ENCODE results near the gene NRXN3. TPM values are rescaled to one million over a fixed set of nuclear protein-coding genes. Genes with fewer than 3 reads are reported as not detected.

The NRXN3 gene
- total RNA-seq, 1 donor from 2014 or later = 11.4 TPM

GRCh38 chr14:78823516-78823915 lies 653.3 kb downstream of the NRXN3 start:
- H3K27me3 Mint-ChIP-seq (ENCODE audit: low read depth) = peaks cover 22% of the 10 kb centered on the region
- no peaks in the 10 kb centered on the region for H3K4me1 Mint-ChIP-seq
- TF ChIP-seq, protein P1, sequence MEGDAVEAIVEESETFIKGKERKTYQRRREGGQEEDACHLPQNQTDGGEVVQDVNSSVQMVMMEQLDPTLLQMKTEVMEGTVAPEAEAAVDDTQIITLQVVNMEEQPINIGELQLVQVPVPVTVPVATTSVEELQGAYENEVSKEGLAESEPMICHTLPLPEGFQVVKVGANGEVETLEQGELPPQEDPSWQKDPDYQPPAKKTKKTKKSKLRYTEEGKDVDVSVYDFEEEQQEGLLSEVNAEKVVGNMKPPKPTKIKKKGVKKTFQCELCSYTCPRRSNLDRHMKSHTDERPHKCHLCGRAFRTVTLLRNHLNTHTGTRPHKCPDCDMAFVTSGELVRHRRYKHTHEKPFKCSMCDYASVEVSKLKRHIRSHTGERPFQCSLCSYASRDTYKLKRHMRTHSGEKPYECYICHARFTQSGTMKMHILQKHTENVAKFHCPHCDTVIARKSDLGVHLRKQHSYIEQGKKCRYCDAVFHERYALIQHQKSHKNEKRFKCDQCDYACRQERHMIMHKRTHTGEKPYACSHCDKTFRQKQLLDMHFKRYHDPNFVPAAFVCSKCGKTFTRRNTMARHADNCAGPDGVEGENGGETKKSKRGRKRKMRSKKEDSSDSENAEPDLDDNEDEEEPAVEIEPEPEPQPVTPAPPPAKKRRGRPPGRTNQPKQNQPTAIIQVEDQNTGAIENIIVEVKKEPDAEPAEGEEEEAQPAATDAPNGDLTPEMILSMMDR (IDR thresholded peaks at IDR 0.05; ENCODE audit: unreplicated experiment) = no peak

GRCh38 chr14:78829274-78829673 lies 659.1 kb downstream of the NRXN3 start:
- H3K4me1 Mint-ChIP-seq = no peaks in the 10 kb centered on the region
- no peak for DNase-seq (ENCODE audit: low spot score in 2 of 2, unreplicated experiment in 2 of 2)
- H3K4me3 Mint-ChIP-seq = no peak overlapping the region
- H3K9me3 Mint-ChIP-seq = no peaks in the 10 kb centered on the region
- H3K27me3 Mint-ChIP-seq (ENCODE audit: low read depth) = peaks cover 46% of the 10 kb centered on the region
- TF ChIP-seq, protein P1 (IDR thresholded peaks at IDR 0.05; ENCODE audit: unreplicated experiment) = no peak
- H3K36me3 Mint-ChIP-seq = no peaks in the 10 kb centered on the region
- H3K27ac Mint-ChIP-seq = no peak overlapping the region

More at GRCh38 chr14:78823516-78823915, 653.3 kb downstream of the NRXN3 start:
- Mint-ChIP-seq H3K27ac (no peak overlapping the region), H3K36me3 (no peaks in the 10 kb centered on the region), H3K9me3 (no peaks in the 10 kb centered on the region), H3K4me3 (no peak overlapping the region)
- no peak for DNase-seq (ENCODE audit: low spot score in 2 of 2, unreplicated experiment in 2 of 2)

DNA sequence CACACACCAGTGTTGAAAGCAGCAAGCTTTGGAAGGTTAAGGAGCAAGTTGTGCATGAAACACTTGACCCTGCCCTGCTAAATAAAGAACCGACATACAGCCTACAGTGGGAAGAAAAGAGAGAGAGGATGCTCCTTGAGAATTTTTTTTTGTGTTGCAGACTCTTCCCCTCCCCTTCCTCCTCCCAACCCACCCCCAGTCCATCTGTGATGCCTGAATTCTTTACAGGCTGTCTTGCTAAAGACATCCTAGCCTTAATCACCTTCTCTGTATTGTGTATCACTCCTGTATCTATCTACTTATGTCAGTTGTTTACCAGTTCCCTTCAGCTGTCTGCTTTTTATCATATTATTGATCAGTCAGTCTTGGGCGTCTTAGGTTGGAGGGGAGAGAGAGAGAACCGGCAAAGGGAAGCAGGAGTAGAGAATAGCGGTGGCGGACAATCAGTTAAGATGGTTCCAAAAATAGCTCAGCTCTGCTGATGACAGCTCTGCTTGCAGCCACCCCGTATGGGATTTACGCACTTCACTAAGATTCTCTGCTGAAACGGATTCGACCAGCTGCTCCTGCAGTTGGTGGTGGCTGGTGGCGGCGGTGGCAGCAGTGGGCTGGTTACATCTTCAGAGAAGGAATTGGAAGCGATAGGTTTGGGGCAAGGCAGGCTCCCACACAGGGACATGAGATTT lies 664.7 kb downstream of the NRXN3 start:
- no peak for DNase-seq (ENCODE audit: low spot score in 2 of 2, unreplicated experiment in 2 of 2)
- H3K9me3 Mint-ChIP-seq = no peaks in the 10 kb centered on the region
- no peak overlapping the region for H3K27ac Mint-ChIP-seq
- peaks cover 73% of the 10 kb centered on the region for H3K27me3 Mint-ChIP-seq (ENCODE audit: low read depth)
- H3K4me1 Mint-ChIP-seq = no peaks in the 10 kb centered on the region
- no peaks in the 10 kb centered on the region for H3K36me3 Mint-ChIP-seq
- TF ChIP-seq, protein P1 (IDR thresholded peaks at IDR 0.05; ENCODE audit: unreplicated experiment) = no peak
- H3K4me3 Mint-ChIP-seq = no peak overlapping the region

DNA sequence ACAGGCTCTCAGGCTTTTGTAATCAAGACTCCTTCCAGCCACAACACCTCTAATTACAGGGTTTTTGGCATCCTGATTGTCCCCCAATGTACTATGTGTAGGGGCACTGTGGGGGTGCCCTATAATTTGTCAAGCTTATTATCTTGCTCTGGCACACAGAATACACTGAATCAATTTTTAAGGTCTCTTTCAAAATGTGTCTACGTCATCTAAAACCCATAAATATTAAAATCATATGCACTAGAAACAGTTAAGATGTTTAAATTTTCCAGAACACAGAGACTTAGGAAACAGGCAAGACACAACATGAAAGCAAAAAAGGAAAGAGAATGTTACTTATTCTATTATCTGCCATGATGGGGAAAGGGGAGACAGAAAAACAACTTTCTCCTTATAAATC lies 665.7 kb downstream of the NRXN3 start:
- Mint-ChIP-seq H3K36me3 (no peaks in the 10 kb centered on the region), H3K27me3 (ENCODE audit: low read depth) (peaks cover 81% of the 10 kb centered on the region), H3K4me1 (no peaks in the 10 kb centered on the region), H3K9me3 (no peaks in the 10 kb centered on the region), H3K4me3 (no peak overlapping the region), H3K27ac (no peak overlapping the region)
- no peak for DNase-seq (ENCODE audit: low spot score in 2 of 2, unreplicated experiment in 2 of 2)
- TF ChIP-seq, protein P1 (IDR thresholded peaks at IDR 0.05; ENCODE audit: unreplicated experiment) = no peak

DNA sequence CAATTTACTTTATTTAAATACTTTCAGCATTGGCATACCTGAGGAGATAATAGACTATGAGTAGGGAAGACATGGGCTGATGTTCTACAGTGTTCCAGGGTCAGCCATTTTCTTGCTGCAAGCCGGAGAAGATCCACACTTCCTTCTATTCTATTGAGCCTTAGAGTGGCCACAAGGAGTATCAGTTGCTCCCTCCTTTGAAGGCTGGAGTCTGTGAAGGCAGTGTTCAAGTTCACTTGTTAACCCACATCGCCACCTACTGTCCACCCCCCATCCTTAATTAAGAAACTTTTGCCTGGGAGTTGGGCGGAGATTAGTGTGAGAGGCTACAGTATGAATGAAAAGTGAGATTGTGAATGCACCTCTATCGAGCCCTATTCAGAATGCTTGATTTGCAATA lies 666.6 kb downstream of the NRXN3 start:
- peak in 1 of 2 experiments; percentile 39 for DNase-seq (ENCODE audit: low spot score in 2 of 2, unreplicated experiment in 2 of 2)
- Mint-ChIP-seq H3K4me3 (no peak overlapping the region), H3K36me3 (no peaks in the 10 kb centered on the region), H3K9me3 (no peaks in the 10 kb centered on the region), H3K27me3 (ENCODE audit: low read depth) (peaks cover 82% of the 10 kb centered on the region), H3K27ac (no peak overlapping the region), H3K4me1 (no peaks in the 10 kb centered on the region)
- TF ChIP-seq, protein P1 (IDR thresholded peaks at IDR 0.05; ENCODE audit: unreplicated experiment) = no peak

All from mesothelial cell of epicardium (in vitro differentiated cells).